ENCODE measurements around the gene ANKRD12.

The ANKRD12 gene

GRCh38 chr18:9097349-9097748, 39.2 kb upstream of the ANKRD12 start:
- ChIA-PET POLR2A (no interaction called here), CTCF (interaction anchor here (0.7 kb wide), 1 partner anchor 24 kb away, joined by 3 read pairs; no protein-coding TSS in a partner anchor)
- peaks cover 6% of the 10 kb centered on the region for H3K4me1 ChIP-seq (ENCODE audit: control insufficient read depth, insufficient read depth, low read length)
- no peak for TF ChIP-seq ZNF488 (tag by site-specific recombination; IDR thresholded peaks at IDR 0.05)
- TF ChIP-seq ZNF280D (tag by site-specific recombination; IDR thresholded peaks at IDR 0.05): no peak
- no peak for TF ChIP-seq WT1 (tag by site-specific recombination; IDR thresholded peaks at IDR 0.05)
- TF ChIP-seq ZNF174 (tag by site-specific recombination; IDR thresholded peaks at IDR 0.05): no peak
- TF ChIP-seq GLI2 (tag by site-specific recombination; IDR thresholded peaks at IDR 0.05; ENCODE audit: borderline replicate concordance, low read depth): no peak
- no peak for TF ChIP-seq GLI4 (tag by site-specific recombination; IDR thresholded peaks at IDR 0.05)
- no peak for TF ChIP-seq ZNF558 (tag by site-specific recombination; IDR thresholded peaks at IDR 0.05)
- TF ChIP-seq ZNF677 (tag by site-specific recombination; IDR thresholded peaks at IDR 0.05): no peak
- H3K36me3 ChIP-seq (ENCODE audit: control insufficient read depth in 2 of 2, insufficient read depth in 1 of 2, low read length in 2 of 2): no peaks in the 10 kb centered on the region
- H3K9me3 ChIP-seq (ENCODE audit: control insufficient read depth, insufficient read depth, low read depth, low read length): no peaks in the 10 kb centered on the region
- no peak overlapping the region for H3K4me3 ChIP-seq (ENCODE audit: low read depth, low read length)
- no peak overlapping the region for H3K27ac ChIP-seq (ENCODE audit: extremely low read depth, low read depth, low read length)

- Histone ChIP-seq H3K27ac (ENCODE audit: extremely low read depth, low read depth, low read length) (no peak overlapping the region), H3K4me1 (ENCODE audit: control insufficient read depth, insufficient read depth, low read length) (peaks cover 15% of the 10 kb centered on the region; the same call in 1 of the 2 replicates), H3K4me3 (ENCODE audit: low read depth, low read length) (no peak overlapping the region), H3K9me3 (ENCODE audit: control insufficient read depth, insufficient read depth, low read depth, low read length) (no peaks in the 10 kb centered on the region), H3K36me3 (ENCODE audit: control insufficient read depth in 2 of 2, insufficient read depth in 1 of 2, low read length in 2 of 2) (0 out of 3 replicates have a peak, but pooled peaks cover 0 to 4% of the 10 kb centered on the region in 2 experiments)
- POLR2A ChIA-PET: no interaction called here
- TF ChIP-seq ZNF335 (tag by site-specific recombination; conservative IDR thresholded peaks at IDR 0.05): peak; percentile 77
- no peak for TF ChIP-seq ZNF23 (tag by site-specific recombination; IDR thresholded peaks at IDR 0.05; ENCODE audit: borderline replicate concordance)
- CTCF ChIA-PET: interaction anchor here (1.2 to 1.3 kb wide), 2 partner anchors 27 to 117 kb away, joined by 3 to 4 read pairs; no protein-coding TSS in a partner anchor
These were observed 35.8 kb upstream of the ANKRD12 start for GRCh38 chr18:9100796-9101195.

GRCh38 chr18:9101730-9102507, 34.7 kb upstream of the ANKRD12 start:
- Histone ChIP-seq H3K4me1 (ENCODE audit: control insufficient read depth, insufficient read depth, low read length) (peaks cover 25% of the 10 kb centered on the region; the same call in 1 of the 2 replicates), H3K9me3 (ENCODE audit: control insufficient read depth, insufficient read depth, low read depth, low read length) (no peaks in the 10 kb centered on the region), H3K4me3 (ENCODE audit: low read depth, low read length) (peak overlapping the region; percentile 31), H3K27ac (ENCODE audit: extremely low read depth, low read depth, low read length) (peak overlapping the region; percentile 7; the same call in 1 of the 2 replicates), H3K36me3 (ENCODE audit: control insufficient read depth in 2 of 2, insufficient read depth in 1 of 2, low read length in 2 of 2) (0 out of 3 replicates have a peak, but pooled peaks cover 0 to 4% of the 10 kb centered on the region in 2 experiments)
- ChIA-PET POLR2A (interaction anchor here (0.9 to 3.4 kb wide), 6 partner anchors 16 to 811 kb away, joined by 3 to 29 read pairs (median 4); partner anchors contain the start of gene ANKRD12), CTCF (interaction anchor here (0.8 kb wide), 2 partner anchors 14 to 36 kb away, joined by 3 to 4 read pairs; no protein-coding TSS in a partner anchor)
- TF ChIP-seq ZNF18 (tag by site-specific recombination; IDR thresholded peaks at IDR 0.05) (no peak), ZNF560 (tag by site-specific recombination; IDR thresholded peaks at IDR 0.05; ENCODE audit: borderline replicate concordance) (no peak), ZNF184 (tag by site-specific recombination; IDR thresholded peaks at IDR 0.05) (no peak), ZSCAN23 (tag by site-specific recombination; IDR thresholded peaks at IDR 0.05) (no peak), ZXDB (tag by site-specific recombination; IDR thresholded peaks at IDR 0.05) (peak; percentile 61; the same call in 1 of the 2 replicates), ZNF768 (tag by site-specific recombination; IDR thresholded peaks at IDR 0.05) (no peak), ZNF132 (tag by site-specific recombination; IDR thresholded peaks at IDR 0.05; ENCODE audit: borderline replicate concordance) (no peak), ZNF114 (tag by site-specific recombination; IDR thresholded peaks at IDR 0.05) (no peak), PRDM6 (tag by site-specific recombination; IDR thresholded peaks at IDR 0.05) (0 out of 2 replicates have a peak, but pooled peaks have one; percentile 12), AEBP2 (tag by site-specific recombination; IDR thresholded peaks at IDR 0.05; ENCODE audit: borderline replicate concordance) (no peak), GLI2 (tag by site-specific recombination; IDR thresholded peaks at IDR 0.05; ENCODE audit: borderline replicate concordance, low read depth) (no peak), ZNF146 (tag by site-specific recombination; IDR thresholded peaks at IDR 0.05) (no peak)

Data from HEK293 (cell line).